Measurements from ENCODE around the gene UEVLD.
A peak's percentile ranks its signal among the peaks of the same experiment; 100 is the strongest.

Gene UEVLD

GRCh38 chr11:18524248-18524647 lies 64.3 kb downstream of the UEVLD start:
- TF ChIP-seq CTCF (IDR thresholded peaks at IDR 0.05; ENCODE audit: extremely low read depth, missing control alignments): no peak

GRCh38 chr11:18523084-18523483 lies 65.5 kb downstream of the UEVLD start:
- TF ChIP-seq CTCF (IDR thresholded peaks at IDR 0.05; ENCODE audit: extremely low read depth, missing control alignments): no peak
- DNase-seq (ENCODE audit: low spot score): no peak

More at GRCh38 chr11:18524248-18524647, 64.3 kb downstream of the UEVLD start:
- DNase-seq (ENCODE audit: low spot score): no peak

GRCh38 chr11:18522388-18522787 lies 66.1 kb downstream of the UEVLD start:
- no peak for DNase-seq (ENCODE audit: low spot score)
- peak; percentile 14 for TF ChIP-seq CTCF (IDR thresholded peaks at IDR 0.05; ENCODE audit: extremely low read depth, missing control alignments)

GRCh38 chr11:18521122-18521521 lies 67.4 kb downstream of the UEVLD start:
- no peak for DNase-seq (ENCODE audit: low spot score)
- no peak for TF ChIP-seq CTCF (IDR thresholded peaks at IDR 0.05; ENCODE audit: extremely low read depth, missing control alignments)

- TF ChIP-seq CTCF (IDR thresholded peaks at IDR 0.05; ENCODE audit: extremely low read depth, missing control alignments): no peak
- DNase-seq (ENCODE audit: low spot score): no peak
These were observed 86.2 kb downstream of the UEVLD start for GRCh38 chr11:18502352-18502751.

GRCh38 chr11:18501629-18502028 lies 86.9 kb downstream of the UEVLD start:
- DNase-seq (ENCODE audit: low spot score): no peak
- no peak for TF ChIP-seq CTCF (IDR thresholded peaks at IDR 0.05; ENCODE audit: extremely low read depth, missing control alignments)

- DNase-seq (ENCODE audit: low spot score): no peak
- no peak for TF ChIP-seq CTCF (IDR thresholded peaks at IDR 0.05; ENCODE audit: extremely low read depth, missing control alignments)
These were observed 90.5 kb downstream of the UEVLD start for GRCh38 chr11:18498039-18498438.

All from GM20000 (cell line).